ENCODE measurements around the gene MMP12. TPM values are rescaled to one million over a fixed set of nuclear protein-coding genes. Genes with fewer than 3 reads are reported as not detected.

MMP12 gene
- total and polyA plus RNA-seq, 2 experiments from 2014 or later, result not detected

- no peak for ATAC-seq
Measured at GRCh38 chr11:102900346-102900745, 25.6 kb upstream of the MMP12 start.

More at GRCh38 chr11:102900346-102900745, 25.6 kb upstream of the MMP12 start:
- H3K4me1 Mint-ChIP-seq, result no peaks in the 10 kb centered on the region
- DNase-seq (ENCODE audit: low spot score), result no peak
- no peaks in the 10 kb centered on the region for H3K27me3 ChIP-seq (ENCODE audit: insufficient read depth)
- no peak overlapping the region for H3K4me3 ChIP-seq
- no peaks in the 10 kb centered on the region for H3K36me3 Mint-ChIP-seq (ENCODE audit: low read depth)
- H3K27me3 Mint-ChIP-seq (ENCODE audit: insufficient read depth, low read depth, poor library complexity), result peaks cover 2% of the 10 kb centered on the region
- no peak overlapping the region for H3K4me2 ChIP-seq
- peaks cover 9% of the 10 kb centered on the region for H3K9me2 ChIP-seq (ENCODE audit: insufficient read depth)
- H3F3A ChIP-seq (replicated peaks; ENCODE audit: low read depth), result no peaks in the 10 kb centered on the region
- no peak for TF ChIP-seq POLR2AphosphoS5 (IDR thresholded peaks at IDR 0.05; ENCODE audit: low read depth)
- TF ChIP-seq CREB1 (CRISPR knock-in tag; IDR thresholded peaks at IDR 0.05; ENCODE audit: low read depth), result no peak
- TF ChIP-seq ZNF331 (CRISPR knock-in tag; IDR thresholded peaks at IDR 0.05; ENCODE audit: low read depth), result no peak
- TF ChIP-seq REST (IDR thresholded peaks at IDR 0.05; ENCODE audit: unreplicated experiment), result no peak
- TF ChIP-seq ETS1 (IDR thresholded peaks at IDR 0.05), result no peak
- no peak for TF ChIP-seq EZH2 (IDR thresholded peaks at IDR 0.05; ENCODE audit: low read depth, unreplicated experiment)
- no peak for TF ChIP-seq JUNB (IDR thresholded peaks at IDR 0.05; ENCODE audit: unreplicated experiment)
- no peak for TF ChIP-seq ZNF462 (CRISPR knock-in tag; IDR thresholded peaks at IDR 0.05)
- TF ChIP-seq CTCF (conservative IDR thresholded peaks at IDR 0.05; ENCODE audit: low read depth in 2 of 2), result no peak
- TF ChIP-seq NANOG (IDR thresholded peaks at IDR 0.05; ENCODE audit: borderline replicate concordance), result no peak
- no peak for TF ChIP-seq STAT1 (IDR thresholded peaks at IDR 0.05; ENCODE audit: unreplicated experiment)
- H3K9me3 Mint-ChIP-seq, result 0 out of 3 replicates have a peak, but pooled peaks cover 3% of the 10 kb centered on the region
- no peaks in the 10 kb centered on the region for H3K79me2 ChIP-seq (replicated peaks; ENCODE audit: insufficient read depth)
- no peak overlapping the region for H2AFZ ChIP-seq
- no peaks in the 10 kb centered on the region for H3K36me3 ChIP-seq (ENCODE audit: insufficient read depth)
- no peak overlapping the region for H3K27ac ChIP-seq (ENCODE audit: low read depth)
- H3K27ac Mint-ChIP-seq, result no peak overlapping the region
- H4K20me1 ChIP-seq (replicated peaks; ENCODE audit: insufficient read depth), result no peaks in the 10 kb centered on the region
- H3K4me1 ChIP-seq (ENCODE audit: insufficient read depth), result no peaks in the 10 kb centered on the region
- H3K4me3 Mint-ChIP-seq, result no peak overlapping the region
